ENCODE data around the gene CACNA1D.

CACNA1D gene

DNA sequence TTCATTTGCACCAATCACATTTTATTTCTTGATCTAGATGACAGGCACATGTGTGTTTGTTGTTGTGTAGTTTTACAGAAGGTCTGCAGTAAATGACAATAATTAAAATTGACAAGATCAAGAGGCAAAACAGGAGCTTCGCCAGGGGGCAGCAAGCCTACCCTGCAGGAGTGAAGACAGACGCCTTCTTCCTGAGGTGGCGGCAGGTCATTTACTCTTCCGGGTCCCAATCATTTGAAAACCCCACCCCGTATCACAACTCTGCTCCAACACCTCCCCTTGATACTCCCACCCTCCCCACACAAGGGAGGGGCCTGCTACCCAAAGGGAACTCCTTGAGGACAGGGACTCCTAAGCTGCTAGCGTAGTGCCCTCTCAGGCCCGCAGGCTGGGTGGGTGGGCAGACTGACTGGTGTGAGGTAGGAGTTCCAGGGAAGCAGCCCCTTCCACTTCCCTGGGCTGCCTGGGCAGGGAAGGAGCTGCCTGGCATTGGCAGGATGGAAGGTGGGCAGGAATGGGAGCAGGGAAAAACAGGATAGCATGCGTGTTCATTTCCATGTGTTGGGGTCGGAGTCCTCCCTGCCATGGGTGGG is 338.7 kb downstream of the CACNA1D start:
- ATAC-seq: no peak

GRCh38 chr3:53833700-53834099 is 339.3 kb downstream of the CACNA1D start:
- no peak for ATAC-seq

DNA sequence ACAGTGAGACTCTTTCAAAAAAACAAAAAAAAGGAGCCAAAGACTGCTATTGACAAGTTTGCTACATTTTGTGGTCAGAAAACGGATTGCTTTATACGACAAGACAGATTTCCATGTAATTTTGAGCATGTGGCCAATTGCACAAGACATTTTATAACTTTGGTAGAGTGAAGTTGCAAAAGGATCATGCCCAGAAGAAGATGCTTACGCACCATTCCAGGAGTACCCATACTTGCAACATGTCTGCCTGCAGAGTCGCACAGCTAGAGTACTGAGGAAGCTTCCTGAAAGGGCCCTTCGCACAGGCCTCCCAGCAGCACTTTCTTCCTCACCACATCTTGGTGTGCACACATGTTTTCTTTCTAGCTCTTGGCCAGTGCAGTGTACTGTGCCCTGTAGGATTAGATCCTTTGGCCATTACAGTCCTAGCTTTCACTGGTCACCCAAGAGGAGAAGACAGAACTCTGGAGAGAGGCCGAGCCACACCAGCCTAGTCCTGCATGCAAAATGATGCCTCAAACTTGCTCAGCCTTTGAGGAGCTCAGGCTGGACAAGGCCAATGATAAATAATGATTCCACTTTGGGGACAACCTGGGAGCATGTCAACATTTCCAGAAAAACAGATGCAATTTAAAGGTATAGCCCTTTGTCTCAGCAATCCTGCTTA is 340.2 kb downstream of the CACNA1D start:
- ATAC-seq: no peak

DNA sequence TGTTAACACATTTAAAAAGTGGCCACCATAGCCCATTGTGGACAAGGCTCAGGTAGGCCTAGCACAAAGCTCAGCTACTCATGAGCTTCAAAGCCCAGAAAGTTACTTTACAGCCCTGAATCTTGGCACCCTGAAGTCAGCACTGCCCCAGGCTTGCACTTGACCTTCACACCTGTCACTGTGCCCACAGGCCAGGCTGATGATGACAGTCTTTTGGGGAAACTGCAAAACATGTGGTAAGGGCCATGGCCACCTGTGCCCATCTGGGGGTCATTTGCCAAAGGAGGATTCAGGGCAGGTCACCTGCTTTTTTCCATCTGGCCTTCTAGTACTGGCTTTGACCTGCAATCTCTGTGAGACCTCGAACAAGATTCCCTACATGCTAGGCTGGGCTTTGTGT is 340.8 kb downstream of the CACNA1D start:
- ATAC-seq: no peak

- ATAC-seq: no peak
These were observed 341.9 kb downstream of the CACNA1D start for GRCh38 chr3:53836084-53836872.

DNA sequence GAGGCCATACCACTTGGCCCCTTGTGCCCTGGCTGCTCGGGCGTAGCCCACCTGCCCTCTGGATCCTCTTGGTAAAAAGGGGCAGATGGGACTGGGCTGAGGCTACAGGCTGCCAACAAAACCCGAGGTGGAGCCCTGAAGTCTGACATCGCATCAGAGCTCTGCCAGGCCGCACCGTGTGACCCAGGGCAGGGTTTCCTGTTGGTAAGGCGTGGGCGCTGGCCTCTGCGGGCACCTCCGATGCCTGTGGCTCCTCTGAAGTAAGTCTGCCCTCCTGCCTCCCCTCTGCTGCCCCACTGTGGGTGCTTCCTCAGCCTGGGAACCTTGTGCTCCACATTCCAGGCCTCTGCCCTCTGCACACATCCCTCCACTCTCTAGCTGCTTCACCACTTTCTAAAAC is 342.9 kb downstream of the CACNA1D start:
- peak in 1 of 2 donors; percentile 27 for ATAC-seq

GRCh38 chr3:53841296-53841695 is 346.9 kb downstream of the CACNA1D start:
- no peak for ATAC-seq

GRCh38 chr3:53842436-53843194 is 348.2 kb downstream of the CACNA1D start:
- no peak for ATAC-seq

GRCh38 chr3:53843195-53844177 is 349.1 kb downstream of the CACNA1D start:
- peak in 1 of 2 donors; percentile 7 for ATAC-seq

- peak in 1 of 2 donors; percentile 37 for ATAC-seq
These were observed 350.1 kb downstream of the CACNA1D start for GRCh38 chr3:53844262-53845102.

- no peak for ATAC-seq
These were observed 350.9 kb downstream of the CACNA1D start for GRCh38 chr3:53845103-53845880.

- no peak for ATAC-seq
These were observed 351.4 kb downstream of the CACNA1D start for GRCh38 chr3:53845881-53846133.

GRCh38 chr3:53846134-53846850 is 351.9 kb downstream of the CACNA1D start, which contains the start of the genes CHDH and IL17RB:
Gene CHDH (minus strand): TSS chr3:53846419. CDS start chr3:53824008, 22,411 bp downstream.
Gene IL17RB (plus strand): TSS chr3:53846568. CDS start chr3:53846589, 21 bp downstream.
- ATAC-seq: peak; percentile 25 to 31

DNA sequence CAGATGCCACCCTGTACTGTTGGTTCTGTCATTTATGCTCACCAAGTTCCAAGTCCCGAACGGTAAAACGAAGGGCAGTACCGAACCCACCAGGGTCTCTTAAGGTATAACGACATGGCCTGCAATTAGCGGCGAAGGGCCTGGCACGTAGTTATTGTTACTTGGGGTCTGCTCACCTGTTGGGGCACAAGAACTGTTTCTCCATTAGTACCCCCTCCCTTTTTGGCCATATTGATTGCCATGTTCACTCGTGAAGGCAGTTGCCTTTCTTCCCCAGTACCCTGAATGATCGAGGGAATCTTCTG is 352.4 kb downstream of the CACNA1D start:
- no peak for ATAC-seq

DNA sequence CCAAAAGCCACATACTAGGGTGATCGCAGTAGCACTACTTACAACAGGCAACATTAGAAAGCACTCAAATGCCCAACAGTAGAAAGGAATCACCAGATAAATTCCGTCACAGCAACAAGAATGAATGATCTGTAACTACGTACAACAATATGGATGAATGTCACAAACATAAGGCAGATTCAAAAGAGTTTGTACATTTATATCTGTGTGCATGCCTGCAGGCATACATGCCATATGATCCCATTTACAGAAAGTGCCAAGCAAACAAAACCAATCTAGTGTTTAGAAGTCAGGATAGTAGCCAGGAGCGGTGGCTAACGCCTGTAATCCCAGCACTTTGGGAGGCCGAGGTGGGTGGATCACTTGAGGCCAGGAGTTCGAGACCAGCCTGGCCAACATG is 355.5 kb downstream of the CACNA1D start:
- ATAC-seq: no peak

- ATAC-seq: no peak
These were observed 356.5 kb downstream of the CACNA1D start for GRCh38 chr3:53850895-53851294.

DNA sequence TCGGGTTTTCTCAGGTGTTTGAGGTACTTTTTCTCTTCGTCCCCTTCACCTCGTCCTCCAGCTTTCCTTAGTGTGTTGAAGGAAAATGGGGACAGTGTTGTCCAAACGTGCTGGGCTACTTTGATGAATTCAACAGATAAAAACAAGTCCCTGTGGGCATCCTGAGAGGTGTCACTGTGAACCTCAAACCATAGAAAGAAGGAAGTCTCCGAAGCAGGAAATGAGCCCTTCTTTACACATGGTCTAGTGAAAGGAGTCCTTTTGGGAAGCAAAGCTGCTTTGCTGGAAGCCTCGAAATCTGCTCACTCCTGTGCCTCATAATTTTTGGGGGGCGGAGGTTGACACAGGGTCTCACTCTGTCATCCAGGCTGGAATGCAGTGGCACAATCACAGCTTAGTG is 362.6 kb downstream of the CACNA1D start:
- ATAC-seq: no peak

DNA sequence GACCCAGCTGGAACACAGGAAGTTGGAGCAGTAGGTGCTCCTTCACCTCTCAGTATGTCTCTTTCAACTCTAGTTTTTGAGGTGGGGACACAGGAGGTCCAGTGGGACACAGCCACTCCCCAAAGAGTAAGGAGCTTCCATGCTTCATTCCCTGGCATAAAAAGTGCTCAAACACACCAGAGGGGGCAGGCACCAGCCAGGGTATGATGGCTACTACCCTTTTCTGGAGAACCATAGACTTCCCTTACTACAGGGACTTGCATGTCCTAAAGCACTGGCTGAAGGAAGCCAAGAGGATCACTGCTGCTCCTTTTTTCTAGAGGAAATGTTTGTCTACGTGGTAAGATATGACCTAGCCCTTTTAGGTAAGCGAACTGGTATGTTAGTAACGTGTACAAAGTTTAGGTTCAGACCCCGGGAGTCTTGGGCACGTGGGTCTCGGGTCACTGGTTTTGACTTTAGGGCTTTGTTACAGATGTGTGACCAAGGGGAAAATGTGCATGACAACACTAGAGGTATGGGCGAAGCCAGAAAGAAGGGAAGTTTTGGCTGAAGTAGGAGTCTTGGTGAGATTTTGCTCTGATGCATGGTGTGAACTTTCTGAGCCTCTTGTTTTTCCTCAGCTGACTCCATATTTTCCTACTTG is 363.8 kb downstream of the CACNA1D start:
- no peak for ATAC-seq

DNA sequence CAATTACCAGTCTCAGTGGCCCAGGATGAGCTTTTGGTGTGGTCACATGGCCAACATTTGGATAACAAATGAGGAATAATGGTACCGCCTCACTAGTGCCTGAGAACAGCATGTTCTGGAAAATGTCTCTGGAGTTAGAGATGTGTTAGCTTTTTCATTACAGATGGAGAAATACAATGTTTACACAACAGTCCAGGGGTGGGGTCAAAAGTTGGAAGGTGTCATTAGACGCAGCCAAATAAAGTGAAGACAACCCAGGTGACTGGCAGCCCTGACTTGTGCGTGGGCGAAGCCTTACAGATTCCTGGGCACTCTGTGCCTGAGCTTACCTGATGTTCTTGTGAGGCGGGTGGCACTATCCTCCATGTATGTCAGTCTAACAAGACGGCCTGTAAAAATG is 364.8 kb downstream of the CACNA1D start:
- no peak for ATAC-seq

All from activated CD4-positive, CD25-positive, alpha-beta regulatory T cell treated with anti-CD3 and anti-CD28 coated beads, Interleukin-2, amount 50 U/mL, for 24 hours (primary cell).